ENCODE results near the gene OR2A2.
"Not testable (repeated sequence)": the region's sequence is repeated elsewhere in the genome, so short reads cannot be mapped to it uniquely, and the experiment has no call there.

The OR2A2 gene, protein sequence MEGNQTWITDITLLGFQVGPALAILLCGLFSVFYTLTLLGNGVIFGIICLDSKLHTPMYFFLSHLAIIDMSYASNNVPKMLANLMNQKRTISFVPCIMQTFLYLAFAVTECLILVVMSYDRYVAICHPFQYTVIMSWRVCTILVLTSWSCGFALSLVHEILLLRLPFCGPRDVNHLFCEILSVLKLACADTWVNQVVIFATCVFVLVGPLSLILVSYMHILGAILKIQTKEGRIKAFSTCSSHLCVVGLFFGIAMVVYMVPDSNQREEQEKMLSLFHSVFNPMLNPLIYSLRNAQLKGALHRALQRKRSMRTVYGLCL
- total RNA-seq = 0 reads per million in 2 donors

DNA sequence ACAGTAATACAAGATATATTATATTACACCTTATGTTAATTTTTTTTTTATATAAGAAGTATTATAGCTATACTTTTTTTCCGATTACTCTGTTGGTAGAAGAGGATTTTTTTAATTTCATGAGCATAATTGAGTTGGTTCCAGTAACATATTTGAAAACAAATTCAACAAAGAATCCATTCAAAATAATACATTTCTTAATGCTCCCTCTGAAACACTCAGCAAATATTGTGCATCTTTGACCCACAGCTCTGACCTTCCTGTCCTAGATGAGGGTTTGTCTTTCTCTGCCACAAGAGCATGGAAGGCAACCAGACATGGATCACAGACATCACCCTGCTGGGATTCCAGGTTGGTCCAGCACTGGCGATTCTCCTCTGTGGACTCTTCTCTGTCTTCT lies at the start of gene OR2A2:
OR2A2 (plus strand) TSS at position 301 of the 400 bp plus-strand sequence; CDS start at position 301, 0 bp downstream.
- no peak for DNase-seq

DNA sequence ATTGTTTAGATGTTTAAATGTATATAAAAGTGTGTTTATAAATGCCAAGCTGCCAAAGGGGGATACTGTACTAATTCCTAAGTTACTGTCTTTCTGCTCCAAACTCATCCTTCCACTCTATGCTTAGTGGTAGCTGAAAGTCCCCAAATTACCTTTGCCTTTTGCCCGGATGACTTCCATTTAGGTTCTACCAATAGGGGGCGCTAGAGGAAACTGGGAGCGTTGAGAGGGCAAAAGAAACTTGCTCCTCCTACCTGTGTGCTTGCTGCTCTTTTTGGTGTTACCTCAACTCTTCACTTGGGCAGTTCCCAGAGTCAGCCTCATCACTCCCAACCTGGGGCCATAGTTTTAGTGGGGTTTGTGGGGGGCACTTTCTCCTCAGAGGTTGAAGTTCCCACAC lies 45.7 kb upstream of the OR2A2 start:
- DNase-seq = no peak

DNA sequence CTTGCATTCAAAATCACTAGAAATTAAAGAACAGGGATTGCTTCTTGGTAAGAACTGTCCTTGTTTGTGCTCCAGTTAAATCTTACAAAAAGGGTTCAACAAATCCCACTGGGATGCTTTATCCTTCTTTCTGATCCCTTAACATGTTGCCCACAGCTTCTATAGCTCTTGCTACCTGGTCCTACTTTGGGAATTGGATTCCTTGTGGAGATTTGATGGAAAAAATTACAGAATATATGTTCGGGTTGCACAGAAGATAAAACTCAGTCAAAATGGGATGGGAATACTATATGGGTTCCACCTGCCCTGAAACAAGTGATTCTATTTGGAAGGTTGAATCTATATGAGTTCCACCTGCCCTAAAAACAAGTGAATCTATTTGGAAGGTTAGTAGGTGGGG lies 39.9 kb upstream of the OR2A2 start, which contains the start of gene OR2A25:
OR2A25 (plus strand) TSS at position 301 of the 400 bp plus-strand sequence. CDS start 4,409 bp downstream, outside the sequence.
- no peak for DNase-seq

DNA sequence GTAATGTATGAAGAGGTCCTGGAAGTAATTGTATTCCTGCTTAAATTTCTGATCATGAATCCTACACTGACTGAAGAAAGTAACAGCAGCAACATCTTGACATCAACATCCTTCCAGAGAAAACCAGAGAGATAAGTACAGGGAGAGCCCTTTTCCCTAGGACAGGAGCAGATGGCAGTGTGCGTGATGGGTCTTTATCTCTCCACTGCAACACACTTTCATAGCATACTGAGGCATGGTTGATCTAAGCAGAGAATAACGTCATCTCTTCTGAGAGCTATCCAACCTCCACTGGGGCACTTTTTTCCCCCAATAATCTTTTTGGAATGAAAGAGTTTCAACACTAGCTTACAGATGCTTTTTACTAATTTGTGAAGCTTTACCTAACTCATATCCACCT lies 39.4 kb upstream of the OR2A2 start:
- no peak for DNase-seq

DNA sequence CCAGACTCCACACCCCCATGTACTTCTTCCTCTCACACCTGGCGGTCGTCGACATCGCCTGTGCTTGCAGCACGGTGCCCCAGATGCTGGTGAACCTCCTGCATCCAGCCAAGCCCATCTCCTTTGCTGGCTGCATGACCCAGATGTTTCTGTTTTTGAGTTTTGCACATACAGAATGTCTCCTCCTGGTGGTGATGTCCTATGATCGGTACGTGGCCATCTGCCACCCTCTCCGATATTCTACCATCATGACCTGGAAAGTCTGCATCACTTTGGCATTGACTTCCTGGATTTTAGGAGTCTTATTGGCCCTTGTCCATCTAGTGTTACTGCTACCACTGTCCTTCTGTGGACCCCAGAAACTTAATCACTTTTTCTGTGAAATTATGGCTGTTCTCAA lies 35.0 kb upstream of the OR2A2 start:
- no peak for DNase-seq

- DNase-seq = no peak
Measured at GRCh38 chr7:144085978-144086377, 23.4 kb upstream of the OR2A2 start, which contains the start of gene OR2A12. Gene OR2A12, plus strand, starts transcription at chr7:144086278. Its CDS starts 8,830 bp downstream, at chr7:144095108.

- DNase-seq = no peak
Measured at GRCh38 chr7:144086730-144087129, 22.7 kb upstream of the OR2A2 start.

DNA sequence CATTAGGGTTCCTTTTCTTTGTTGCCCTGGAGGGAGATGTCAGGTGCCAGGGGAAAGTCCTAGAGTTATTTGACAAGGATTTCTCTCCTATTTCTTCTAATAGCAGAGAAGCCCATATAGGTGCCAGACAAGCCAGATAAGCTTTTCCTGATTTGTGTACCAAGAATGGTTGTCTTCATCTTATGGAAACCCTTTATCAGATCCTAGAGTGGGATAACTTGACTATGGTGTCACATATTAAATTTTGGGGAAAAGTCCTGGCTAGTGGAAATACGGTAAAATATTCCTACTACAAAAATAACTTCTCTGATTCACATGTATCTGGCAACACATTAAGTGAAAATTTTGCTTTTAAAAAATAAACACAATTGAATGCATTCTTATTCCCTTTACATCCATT lies 22.2 kb upstream of the OR2A2 start:
- DNase-seq = no peak

DNA sequence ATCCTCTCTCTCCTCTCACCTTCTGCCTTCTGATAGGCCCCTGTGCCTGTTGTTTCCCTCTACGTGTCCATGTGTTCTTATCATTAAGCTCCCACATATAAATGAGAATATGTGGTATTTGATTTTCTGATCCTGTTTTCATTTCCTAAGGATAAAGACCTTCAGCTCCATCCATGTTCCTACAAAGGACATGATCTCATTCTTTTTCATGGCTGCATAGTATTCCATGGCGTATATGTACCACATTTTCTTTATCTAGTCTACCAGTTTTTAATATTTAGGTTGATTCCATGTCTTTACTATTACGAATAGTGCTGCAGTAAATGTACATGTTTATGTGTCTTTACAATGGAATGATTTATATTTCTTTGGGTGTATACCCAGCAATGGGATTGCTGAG lies 18.7 kb upstream of the OR2A2 start:
- no peak for DNase-seq

DNA sequence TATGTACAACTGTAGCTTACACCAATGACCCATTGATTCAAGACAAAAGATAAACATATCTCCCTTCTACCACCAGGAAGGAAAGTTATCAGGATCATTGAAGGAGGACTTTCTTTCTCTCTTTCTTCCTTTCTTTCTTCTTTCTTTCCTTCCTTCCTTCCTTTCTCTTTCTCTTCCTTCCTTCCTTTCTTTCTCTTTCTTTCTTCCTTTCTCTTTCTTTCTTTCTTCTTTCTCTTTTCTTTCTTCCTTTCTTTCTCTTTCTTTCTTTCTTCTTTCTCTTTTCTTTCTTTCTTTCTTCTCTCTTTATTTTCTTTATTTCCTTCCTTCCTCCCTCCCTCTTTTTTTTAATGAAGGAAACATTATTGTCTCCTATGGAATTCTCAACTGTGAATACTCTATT lies 10.6 kb upstream of the OR2A2 start:
- no peak for DNase-seq

DNA sequence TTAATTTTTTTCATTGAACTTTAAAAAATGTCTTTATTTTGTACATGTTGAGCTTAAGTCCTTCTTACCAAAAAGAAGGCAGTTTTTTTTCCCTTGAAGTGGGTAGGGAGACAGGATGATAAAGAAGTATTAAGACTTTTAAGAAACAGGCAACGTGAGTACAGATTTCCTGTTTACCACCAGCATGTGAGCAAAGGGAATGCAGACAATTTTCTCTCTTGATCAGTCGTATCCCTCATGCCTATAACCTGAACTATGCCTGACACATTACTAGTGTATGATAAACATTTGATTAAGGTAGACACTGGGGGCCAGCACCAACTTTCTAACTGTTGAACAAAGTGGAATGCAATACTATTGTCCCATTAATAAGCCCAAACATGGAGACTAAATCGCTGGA lies 8.8 kb upstream of the OR2A2 start:
- DNase-seq = no peak

DNA sequence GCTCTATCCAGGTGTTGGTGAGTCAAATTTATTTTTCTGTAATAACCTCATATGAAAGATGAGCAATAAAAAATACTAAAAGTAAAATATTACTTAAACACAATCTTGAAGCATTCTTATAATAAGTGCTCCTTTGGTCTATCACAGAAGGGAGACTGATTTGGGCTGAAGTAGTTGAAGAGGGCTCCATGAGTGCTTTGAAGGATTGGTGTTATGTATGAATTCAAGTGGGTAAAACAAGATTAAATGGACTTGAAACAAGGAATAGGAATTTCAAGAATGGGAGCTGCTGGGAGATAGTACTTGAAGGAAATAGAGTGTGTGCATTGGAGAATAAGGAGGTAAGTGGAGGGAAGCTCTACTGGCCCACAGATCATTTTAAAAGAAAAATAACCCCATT lies 7.3 kb upstream of the OR2A2 start:
- no peak for DNase-seq

GRCh38 chr7:144105211-144105610 lies 4.2 kb upstream of the OR2A2 start:
- no peak for DNase-seq

GRCh38 chr7:144110272-144110671 lies 889 bp downstream of the OR2A2 start:
- DNase-seq = no peak

DNA sequence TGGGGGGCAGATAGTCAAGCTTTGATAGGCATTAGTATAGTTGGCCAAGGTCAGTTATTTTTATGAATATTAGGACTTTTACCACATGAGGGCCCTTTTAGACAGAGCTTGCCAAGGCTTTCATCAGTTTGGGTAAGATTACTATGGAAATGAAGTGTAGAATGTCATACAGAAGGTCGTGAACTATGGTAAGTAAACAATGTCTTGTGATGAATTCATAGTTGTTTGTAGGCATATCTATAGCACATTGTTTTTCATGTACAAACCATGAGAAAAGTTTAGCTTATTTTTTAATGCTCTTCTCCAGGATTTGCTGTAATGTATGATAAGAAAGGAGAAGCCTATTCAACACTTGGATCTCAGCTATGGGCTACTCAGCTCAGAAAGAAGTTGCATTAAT lies 4.3 kb downstream of the OR2A2 start:
- DNase-seq = no peak

- DNase-seq = no peak
Measured at GRCh38 chr7:144118341-144118740, 9.0 kb downstream of the OR2A2 start.

DNA sequence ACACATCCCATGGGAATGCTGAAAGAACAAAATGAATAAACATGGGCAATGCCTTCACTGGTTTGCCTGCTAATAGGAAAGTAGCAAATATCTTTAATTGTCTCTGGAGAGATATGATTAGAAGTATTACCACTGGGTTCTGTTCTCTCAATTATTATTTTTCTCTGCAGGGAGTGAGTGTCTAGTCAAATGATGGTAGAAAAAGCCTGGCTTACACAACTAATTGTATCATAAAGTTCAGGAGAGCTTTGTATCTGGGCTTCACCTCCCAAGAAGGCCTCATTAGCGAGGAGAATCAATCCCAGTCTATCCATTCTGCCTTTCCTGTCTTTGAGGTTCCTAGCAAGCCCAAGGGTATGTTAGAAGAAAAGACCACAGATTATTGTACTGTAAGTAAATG lies 13.5 kb downstream of the OR2A2 start, which contains the start of gene OR2A14:
OR2A14 (plus strand) TSS at position 301 of the 400 bp plus-strand sequence. CDS start 5,937 bp downstream, outside the sequence.
- no peak for DNase-seq

GRCh38 chr7:144127714-144128334 lies 18.4 kb downstream of the OR2A2 start:
- DNase-seq = peak; percentile 11

GRCh38 chr7:144129601-144130000 lies 20.2 kb downstream of the OR2A2 start:
- DNase-seq = not testable (repeated sequence)

DNA sequence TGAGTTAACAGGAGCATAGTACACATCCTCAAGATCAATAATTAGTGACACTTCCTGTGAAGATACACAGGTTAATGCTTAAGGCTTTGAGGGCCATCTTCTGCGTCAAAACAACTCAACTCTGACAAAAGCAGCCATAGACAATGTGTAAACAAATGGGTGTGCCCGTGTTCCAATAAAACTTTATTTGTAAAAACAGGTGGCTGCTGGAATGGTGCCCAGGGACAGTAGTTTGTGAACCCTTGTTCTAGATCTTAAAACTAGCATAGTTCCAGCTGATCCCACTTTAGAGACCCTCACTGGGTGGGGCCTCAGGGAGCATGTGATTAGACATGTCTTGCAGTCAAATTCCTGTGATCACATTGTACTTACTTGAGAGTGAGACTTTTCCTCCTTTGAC lies 21.3 kb downstream of the OR2A2 start:
- no peak for DNase-seq

GRCh38 chr7:144132262-144132661 lies 22.9 kb downstream of the OR2A2 start:
- no peak for DNase-seq

DNA sequence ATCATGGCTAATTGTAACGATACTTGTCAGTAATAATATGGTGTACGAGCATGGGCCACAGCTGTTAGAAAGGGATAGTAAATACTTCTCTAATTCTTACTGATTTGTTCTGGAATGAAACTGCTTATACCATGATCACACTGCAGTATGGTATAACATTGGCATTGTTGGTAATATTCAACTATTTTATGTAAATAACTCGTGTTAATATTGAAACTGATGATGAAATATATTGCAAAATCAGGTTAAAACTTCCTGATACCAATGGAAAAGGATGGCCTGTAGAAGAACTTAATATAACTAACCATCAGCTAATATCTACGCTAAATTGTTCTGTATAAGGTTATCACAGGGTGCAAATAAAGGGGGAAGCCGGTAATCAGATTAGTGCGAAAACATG lies 23.9 kb downstream of the OR2A2 start:
- no peak for DNase-seq

GRCh38 chr7:144134116-144134515 lies 24.7 kb downstream of the OR2A2 start:
- DNase-seq = no peak

DNA sequence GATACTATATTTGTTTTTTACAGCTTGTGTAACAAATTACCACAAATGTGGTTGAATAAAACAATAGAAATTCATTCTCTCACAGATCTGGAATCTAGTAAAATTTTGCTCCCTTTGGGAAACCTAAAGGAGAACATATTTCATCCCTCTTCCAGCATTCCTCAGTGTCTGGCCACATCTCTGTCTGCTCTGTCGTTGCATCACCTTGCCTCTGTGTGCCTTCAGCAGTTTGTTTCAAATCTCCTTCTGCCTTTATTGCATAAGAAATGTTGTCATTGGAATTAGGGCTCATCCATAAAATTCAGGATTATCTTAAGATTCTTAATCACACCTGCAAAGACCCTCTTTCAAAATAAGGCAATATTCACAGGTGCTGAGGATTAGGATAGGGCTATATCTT lies 28.1 kb downstream of the OR2A2 start:
- DNase-seq = no peak

All from activated gamma-delta T cell (primary cell).